NCI-H2196 treated with DMSO at 0.1 percent for 48 hours (cell line): Measurements from ENCODE around the gene TTC28.
A peak's percentile ranks its signal among the peaks of the same experiment; 100 is the strongest.

Source experiments
- DNase-seq: peaks from one replicate; lab custom pipeline; 2025; ENCODE audit not compliant: unreplicated experiment; lab: John Stamatoyannopoulos, UW

The TTC28 gene

DNA sequence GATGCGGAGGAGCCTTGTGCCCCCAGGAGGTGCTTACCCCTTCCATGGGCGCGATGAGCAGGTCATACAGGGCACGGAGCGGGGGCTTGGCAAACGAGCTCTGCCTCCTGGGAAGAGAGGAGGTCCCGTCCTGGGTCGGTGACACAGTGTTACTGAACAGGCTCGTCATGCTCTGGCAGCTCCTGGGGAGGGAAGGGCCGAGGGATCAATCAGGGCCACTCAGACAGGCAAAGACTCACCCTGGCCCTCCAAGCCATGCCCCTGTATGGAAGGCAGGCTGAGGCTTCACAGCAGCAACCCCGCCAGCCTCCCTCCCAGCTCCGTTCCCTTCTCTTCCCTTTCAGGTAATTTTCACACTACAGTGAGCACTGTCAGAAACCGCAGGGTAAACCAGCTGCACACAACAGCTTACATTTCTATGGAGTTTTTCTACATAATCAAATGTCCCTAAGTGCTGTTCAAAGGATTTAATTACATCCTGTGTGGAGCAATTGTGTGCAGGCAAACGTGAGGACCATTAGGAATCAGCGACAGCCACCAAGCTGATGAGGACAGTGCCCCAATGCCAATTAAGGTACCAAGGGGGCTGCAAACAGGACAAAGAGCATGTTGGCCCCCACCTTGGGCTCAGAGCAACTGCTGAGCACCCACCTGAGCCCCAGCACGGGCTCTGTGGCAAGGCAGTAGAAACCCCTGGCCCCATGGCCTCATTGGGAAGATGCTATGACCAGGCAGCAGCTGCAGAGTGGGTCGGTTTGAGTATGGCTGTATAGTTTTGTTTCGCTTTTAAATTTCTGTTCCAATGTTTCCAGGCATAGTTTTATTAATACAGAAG is 665.2 kb downstream of the TTC28 start:
- DNase-seq: no peak

DNA sequence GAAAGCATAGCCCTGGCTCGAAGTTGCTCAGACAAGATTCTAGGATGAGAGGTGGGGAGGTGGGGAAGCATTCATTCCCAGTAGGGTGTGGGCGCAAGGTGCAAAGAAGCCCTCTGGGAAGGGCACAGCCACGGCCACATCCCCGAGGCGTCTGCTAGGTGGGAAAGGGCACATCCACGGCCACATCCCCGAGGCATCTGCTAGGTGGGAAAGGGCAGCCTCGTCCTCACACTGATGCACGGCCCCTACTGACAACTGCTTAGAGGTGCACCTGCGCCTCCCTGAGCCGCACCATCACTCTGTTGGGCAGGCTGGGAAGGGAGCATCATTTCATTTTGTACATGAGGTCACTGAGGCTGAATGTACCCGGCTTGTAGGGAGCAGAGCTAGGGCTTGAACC is 666.0 kb downstream of the TTC28 start:
- no peak for DNase-seq

DNA sequence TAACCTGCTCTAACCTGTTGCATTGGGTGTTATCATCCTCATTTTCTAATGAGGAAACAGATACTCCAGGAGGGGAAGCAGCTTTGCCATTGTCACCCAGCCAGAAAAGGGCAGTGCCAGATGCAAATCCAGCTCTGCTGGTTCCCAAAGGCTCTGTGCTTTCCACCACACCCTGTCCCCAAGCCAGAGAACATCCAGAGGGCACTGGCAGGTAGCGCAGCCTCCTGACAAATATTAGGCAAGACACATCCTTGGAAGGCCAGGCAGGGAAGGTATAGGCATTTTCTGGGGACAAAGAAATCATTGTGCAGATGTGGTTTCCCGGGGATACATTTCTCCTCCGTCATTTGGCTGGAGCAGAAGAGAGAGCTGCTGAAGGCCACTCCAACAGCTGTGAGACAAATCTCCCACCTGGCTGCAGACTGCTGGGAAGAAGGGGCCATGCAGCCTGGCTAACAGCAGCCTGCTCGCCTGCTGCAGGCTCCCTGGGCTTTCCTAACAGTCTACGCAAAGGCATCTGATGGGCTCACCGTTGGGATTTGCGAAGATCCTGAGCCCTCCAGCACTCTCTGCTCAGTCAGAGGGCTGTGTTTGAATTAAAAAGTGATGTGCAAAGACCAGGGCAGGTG is 666.7 kb downstream of the TTC28 start:
- DNase-seq: no peak

DNA sequence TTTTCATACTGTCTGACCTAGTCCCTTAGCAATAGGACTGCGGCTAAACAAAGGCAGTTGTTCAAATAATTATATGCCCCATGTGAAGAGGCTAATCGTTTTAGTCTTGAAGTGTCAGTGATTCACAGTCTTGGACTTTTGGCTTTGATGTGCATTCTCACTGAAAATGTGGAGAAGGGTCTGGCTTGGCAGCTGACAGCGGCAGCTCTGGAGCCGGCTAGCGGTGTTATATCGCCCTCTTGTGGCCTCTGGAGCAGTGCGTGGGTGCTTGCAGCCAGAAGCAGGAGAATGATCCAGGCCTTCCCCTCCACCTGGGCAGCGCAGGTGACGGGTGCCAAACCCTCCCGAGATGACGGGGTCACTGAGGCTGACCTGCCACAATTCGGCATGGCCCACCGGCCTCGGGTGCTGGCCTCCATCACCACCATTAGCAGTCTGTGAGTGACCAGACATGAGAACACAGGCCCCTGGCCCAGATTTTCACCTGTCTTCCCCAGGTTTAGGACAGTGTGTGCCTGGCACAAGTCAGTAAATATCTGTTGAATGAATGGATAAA is 670.3 kb downstream of the TTC28 start:
- peak; percentile 32 for DNase-seq

DNA sequence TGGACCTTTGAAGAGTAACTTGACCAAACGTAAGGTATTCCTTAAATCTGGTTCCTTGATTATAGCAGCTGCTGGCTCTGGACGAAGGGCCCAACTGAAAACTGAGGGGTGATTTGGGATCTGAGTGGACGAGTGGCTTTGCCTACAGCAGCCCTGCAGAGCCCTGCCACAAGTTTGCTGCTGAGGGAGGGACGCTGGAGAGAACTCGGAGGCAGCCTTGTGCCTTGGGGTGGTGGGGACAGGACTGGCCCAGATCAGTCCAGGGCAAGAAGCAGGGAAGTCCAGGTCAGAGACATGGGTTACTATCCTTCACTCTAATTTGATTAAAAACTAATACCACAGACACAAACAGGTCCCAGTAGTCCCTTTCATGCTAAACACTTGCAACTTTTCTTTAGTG is 671.0 kb downstream of the TTC28 start:
- no peak for DNase-seq

DNA sequence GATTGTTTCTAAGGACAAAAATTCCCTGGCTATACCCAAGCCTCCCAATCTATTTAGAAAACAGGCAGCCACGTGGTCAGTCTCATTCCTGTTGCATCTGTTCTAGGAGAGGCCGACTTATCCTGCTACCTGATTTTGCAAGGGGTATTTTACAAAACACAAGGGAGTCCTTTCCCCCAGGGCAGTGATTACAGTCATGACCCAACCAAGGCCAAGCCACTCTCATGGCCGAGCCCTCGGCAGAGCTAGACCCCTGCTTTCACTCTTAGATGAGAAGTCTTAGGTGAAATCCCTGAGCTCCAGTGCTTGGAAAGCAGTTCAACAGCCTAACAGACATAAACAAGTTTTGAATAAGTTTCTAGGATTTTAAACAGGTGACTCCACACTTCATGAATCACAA is 671.6 kb downstream of the TTC28 start:
- no peak for DNase-seq

DNA sequence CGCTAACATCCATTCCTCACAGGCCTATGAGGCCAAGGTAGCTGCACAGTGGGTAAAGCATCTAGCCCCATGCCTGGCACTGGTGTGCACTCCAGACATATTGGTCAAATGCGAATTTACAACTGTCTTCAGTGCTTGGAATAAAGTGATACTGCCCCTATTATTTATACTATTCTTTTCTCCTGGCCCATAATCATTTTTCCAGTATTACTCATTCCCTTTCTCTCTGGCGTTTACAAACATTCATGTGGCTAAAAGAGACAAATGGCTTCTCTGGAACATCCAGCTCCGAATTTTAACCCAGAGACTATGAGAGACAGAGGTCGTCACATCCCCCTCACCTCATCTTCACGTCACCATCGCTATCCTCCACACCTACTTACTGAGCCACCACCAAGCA is 673.4 kb downstream of the TTC28 start:
- DNase-seq: no peak

DNA sequence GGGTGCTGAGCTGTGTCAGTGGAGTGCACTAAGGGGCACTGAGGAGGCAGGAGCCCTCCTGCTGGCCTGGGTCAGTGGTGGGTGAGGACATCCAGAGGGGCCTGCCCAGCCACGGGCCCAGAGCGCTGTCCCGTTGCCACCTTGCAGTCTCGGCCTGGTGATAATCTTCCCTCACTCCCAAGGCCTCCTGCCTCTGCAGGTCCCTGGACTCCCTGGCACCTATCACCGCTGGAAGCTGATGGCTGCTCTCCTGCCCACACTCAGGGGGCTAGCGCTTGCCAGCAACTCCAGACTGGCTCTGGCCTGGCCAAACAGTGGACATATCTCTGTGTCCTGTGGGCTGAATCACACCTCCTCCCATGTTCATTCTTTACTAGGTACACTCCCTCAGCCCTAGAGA is 674.1 kb downstream of the TTC28 start:
- DNase-seq: no peak

DNA sequence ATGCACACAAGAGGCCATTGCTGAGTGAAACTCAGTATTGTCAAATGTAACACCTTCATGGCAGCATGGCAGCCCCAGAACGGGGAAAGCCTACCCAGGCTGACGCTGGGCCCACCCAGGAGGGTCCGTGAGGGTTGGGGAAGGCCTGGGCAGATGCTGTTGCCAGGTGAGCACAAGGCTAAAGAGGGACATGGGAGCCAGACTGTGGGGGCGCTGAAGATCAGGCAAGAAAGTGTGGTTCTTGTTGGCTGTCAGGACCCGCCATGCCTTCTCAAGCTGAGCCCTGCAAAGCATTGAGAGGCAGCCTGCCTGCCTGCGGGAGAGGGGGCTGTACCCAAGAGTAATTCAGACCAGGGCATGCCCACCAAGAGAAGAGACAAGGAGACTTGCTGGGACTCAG is 675.6 kb downstream of the TTC28 start:
- DNase-seq: no peak

DNA sequence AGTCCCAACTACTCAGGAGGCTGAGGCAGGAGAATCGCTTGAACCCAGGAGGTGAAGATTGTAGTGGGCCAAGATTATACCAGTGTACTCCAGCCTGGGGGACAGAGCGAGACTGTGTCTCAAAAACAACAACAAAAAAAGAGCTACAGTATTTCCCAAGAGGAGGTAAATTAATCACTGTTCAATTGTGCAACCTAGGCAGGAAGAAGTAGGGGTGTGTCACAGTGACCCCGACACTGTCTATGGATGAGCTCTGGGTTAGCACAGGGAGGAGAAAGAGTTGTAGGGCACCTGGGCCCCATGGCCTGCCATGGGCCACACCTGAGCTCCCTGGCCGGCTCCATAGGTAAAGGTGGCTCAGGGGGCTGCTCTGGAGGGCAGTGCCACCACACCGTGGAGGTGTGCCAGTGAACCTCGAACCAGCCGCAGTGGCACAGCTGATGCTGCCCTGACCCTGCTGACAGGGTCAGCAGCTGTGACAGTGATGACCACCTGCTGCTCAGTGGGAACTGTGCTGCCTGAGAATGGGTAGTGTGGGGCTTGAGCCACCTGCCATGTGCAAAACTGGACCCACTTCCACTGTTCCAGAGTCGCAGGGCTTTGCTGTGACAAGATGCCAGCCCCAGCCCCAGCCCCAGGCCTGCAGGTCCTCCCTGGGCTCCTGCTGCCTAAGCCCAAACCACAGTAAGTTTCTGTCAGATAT is 676.6 kb downstream of the TTC28 start:
- no peak for DNase-seq

DNA sequence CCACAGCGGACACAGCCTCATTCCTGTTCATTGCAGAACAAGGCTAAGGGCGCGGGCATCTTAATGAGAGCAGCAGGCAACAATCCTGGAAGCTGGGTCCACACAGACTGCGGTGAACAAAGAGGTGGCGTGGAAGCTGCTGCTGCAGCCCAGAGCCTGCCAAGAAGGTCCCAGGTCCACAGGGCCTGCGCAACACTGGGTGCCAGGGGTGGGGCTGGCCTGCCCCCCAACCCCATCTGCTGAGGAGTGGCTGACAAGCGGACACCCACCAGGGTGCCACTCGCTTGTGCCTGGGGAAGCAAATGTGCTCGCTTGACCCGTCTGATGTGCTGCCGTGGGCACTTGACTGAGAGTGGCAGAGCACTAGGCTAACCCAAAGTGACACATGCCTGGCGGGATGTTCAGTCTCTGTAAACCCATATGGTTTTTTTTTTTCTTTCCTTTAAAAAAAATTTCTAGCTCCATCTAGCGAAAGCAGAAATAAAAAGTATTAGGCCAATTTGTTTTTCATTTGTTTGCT is 677.4 kb downstream of the TTC28 start:
- no peak for DNase-seq

DNA sequence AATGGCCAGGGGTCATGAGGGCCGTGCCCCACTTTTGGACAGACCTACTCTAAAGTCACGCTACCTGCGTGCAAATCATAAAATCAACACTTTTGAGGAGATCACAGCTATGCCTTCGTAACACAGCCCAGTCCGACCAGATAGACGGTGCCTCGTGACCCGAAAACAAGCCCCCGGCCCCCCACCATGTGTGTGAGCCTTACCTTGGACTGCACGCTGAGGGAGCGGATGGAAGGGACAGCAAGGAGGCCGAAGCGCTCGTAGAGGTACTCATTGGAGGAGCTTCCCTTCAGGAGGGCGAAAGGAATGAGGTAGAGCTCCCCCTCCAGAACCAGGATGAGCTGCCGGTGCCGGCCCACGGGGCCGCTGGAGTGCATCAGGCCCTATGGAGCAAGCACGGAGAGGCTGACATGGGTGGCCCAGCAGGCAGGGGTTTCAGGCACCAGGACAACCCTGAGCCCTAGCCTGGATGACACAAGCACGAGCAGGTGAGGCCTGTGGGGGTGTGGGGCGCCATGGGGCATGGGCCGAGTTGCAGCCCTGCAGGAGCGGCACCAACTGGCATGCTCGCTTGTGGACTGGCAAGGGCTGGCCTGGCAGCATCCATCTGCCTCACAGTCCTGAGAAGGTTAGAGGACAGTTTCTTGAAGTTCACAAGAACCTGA is 678.3 kb downstream of the TTC28 start:
- no peak for DNase-seq

DNA sequence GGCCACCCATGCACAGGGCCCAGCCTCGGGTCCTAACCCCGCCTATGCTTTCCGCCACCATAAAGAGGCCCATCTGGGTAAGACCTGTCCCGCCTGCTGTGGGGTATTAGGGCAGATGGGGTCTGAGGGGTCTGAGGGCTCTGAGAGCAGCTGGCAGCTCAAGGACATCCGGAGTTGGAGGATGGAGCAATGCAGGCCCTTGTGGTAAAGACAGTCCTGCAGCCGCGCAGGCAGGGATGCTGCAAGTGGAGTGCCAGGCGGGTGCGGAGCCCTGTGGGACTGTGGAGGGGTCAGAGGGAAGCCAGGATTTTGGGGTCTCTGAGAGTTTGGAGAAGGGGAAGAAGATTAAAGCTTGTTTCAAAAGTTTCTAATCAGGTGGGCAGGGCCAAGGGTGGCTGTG is 679.3 kb downstream of the TTC28 start:
- DNase-seq: no peak

DNA sequence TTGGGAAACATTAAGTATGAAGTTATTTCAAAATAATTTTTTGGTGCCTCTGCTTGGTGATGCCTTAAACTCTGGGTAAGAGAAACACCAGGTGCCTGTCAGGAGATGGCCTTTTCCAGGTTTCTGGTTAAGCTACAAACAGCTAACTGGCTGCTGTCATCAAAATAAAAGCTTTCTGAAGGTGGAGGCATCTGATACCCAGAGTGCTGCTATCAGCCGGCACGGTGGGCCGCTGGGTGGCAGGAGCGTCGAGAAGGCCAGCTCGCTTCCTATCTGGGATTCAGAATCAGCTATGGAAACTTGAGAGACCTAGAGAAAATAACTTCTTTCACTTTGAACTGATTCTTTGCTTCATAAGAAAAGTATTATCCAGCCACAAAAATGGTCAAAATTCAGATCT is 679.8 kb downstream of the TTC28 start:
- DNase-seq: no peak

DNA sequence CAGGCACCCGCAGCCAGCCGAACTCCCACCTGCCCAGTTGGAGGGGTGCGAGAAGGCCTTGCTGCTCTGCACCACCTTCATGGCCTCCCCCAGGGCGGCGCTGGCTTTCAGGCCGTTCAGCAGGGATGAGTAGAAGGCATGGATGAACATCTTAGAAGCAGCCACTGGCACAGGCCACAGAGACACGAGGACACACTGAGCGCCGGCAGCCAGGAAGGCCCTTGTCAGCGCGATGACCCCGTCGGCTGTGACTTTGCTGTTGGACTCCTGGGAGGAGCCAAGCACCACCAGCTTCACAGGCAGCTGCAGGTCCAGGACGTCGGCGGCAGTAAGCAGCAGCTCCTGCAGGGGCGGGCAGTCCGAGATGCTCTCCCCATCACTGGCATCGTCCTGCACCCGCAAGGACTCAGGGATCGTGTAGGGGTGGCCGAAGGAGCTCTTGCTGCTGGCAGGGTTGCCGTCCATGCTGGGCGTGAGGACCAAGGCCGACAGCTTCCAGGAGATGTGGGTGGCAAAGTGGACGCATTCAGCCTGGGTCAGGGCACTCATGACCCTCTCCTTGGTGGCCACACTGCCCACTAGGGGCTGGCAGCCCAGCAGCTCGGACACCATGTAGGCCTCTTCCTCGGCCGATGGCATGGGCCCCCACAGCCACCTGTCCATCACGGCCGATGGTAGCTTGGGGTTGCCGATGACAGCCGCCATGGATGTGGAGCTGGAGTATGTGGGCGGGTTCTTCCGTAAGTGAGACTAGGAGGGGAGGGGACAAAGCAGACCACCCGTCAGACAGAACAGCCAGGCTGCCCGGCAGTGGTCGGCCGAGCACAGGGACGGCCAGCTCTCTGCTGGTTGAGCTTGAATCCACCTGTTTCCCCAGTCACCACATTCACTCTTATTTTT is 680.9 kb downstream of the TTC28 start:
- DNase-seq: no peak

DNA sequence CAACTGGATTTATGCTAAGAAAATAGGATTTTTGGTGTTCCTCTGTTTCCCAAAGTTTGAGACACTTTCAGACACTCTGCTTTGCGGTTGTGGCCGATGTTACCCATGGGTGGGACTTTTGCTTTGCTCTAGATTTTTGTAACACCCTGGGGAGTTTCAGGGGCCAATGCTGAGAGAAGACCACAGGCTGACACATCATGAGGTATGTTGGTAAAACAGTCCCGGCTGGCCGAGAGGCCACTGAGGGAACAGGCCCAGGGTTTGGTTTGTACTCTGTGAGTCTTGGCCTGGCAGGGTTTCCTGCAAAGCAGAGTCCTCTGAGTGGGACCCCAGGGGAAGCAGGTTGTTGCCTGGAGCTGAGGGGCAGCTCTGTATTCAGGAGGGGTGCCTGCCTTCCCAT is 682.1 kb downstream of the TTC28 start:
- no peak for DNase-seq

DNA sequence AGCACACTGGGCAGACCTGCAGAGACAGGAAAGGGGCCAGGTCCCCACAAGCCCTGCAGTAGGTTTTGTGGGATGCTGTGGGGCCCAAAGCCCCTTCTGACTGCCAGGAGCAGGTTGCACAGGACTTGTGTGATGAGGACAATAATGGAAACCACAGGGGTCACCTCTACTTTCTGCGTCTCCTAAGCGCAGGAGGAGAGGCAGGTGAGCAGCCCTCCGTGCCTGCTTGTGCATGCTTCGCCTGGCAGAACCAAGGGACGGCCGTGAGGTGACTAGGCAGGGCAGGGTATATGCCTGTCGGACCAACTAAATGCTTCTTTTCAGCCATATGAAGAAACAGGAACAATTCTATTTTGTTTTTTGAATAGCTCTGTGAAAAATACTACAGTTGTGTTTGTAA is 682.7 kb downstream of the TTC28 start:
- no peak for DNase-seq

DNA sequence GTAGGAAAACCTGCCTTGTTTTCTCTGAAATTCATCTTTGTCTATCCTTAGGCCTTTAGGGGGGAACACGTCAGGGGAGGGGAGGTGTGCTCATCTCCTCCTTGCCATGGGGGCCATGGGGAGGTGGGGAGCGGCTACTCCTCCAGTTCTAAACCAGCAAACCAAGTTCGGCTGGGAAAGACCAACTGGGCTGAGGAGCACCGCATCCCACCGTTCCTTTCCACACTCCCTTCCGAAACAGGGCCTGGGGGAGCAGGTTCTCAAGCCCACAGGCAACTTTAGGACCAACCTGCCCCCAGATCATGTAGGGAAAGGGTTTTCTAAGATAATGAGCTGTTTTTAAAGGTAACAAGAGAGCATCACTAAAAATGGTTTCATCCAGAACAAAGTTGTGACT is 683.1 kb downstream of the TTC28 start:
- no peak for DNase-seq

DNA sequence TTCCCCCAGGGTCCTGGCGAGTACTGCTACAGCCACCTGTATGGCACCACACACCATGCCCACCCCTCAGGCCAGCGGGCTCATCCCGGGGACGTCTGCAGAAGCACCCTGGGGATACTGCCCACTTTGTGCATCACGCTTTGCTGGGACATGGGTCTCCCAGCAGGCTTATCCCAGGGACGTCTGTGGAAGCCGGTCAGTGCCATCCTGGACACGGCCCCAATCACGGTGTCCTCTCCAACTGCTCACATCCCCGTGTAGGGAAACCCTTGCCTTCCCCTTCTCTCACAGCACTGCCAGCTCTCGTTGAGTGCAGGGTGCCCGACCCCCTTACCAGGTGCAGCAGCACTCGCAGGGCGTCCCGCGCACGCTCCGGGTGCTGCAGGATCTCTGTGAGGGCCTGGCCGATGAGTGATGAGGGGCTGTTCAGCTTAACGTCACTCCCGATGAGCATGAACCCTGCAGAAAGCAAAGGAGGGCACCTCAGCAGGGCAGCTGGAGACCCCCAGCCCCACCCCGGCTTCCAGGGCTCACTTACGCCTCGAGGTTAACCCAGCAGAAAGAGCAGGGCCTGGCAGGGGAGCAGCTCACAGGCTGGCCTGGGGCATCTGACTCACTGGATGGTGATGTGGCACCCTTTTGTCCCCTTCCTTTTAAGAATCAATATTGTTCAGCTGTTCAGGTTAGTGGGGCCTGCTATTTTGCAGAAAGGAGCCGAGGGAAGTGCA is 683.7 kb downstream of the TTC28 start:
- no peak for DNase-seq
